Activated CD8-positive, alpha-beta memory T cell treated with anti-CD3 and anti-CD28 coated beads for 48 hours (primary cell): ENCODE measurements around the gene LANCL2.
A peak's percentile ranks its signal among the peaks of the same experiment; 100 is the strongest.
"Not testable (repeated sequence)": the region's sequence is repeated elsewhere in the genome, so short reads cannot be mapped to it uniquely, and the experiment has no call there.

ENCODE experiments used
- DNase-seq, 3 experiments: peaks; one replicate each; pipeline ENCODE4 v3.0.0-alpha.2; 2020; ENCODE audit warnings: low read depth in 2 of 3, low spot score in 2 of 3

Gene LANCL2

DNA sequence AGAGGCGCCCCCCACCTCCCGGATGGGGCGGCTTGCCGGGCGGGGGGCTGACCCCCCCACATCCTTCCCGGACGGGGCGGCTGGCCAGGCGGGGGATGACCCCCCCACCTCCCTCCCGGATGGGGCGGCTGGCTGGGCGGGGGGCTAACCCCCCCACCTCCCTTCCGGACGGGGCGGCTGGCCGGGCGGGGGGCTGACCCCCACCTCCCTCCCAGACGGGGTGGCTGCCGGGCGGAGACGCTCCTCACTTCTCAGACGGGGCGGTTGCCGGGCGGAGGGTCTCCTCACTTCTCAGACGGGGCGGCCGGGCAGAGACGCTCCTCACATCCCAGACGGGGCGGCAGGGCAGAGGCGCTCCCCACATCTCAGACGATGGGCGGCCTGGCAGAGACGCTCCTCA lies 37.4 kb downstream of the LANCL2 start:
- DNase-seq = not testable (repeated sequence)

- DNase-seq = no peak
These were observed 40.9 kb downstream of the LANCL2 start for GRCh38 chr7:55405856-55406541.

- no peak for DNase-seq
These were observed 44.5 kb downstream of the LANCL2 start for GRCh38 chr7:55409482-55410225.

DNA sequence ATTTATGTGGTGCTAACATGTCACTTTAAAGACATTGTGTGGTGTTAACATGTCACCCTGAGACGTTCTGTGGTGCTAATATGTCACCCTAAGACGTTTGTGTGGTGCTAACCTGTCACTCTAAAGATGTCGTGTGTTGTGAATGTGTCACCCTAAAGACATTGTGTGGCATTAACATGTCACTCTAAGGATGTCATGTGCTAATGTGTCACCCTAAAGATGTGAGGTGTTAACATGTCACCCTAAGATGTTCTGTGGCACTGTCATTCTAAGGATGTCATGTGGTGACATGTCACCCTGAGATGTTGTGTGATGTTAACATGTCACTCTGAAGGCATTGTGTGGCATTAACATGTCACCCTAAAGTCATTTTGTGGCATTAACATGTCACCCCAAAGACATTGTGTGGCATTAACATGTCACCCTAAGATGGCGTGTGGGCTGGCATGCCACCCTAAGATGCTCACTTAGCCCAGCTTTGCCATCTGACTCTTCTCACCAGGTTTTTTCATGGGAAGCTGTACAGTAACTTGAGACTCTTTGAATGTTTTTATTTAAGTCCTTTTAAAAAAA lies 45.6 kb downstream of the LANCL2 start:
- DNase-seq = no peak

DNA sequence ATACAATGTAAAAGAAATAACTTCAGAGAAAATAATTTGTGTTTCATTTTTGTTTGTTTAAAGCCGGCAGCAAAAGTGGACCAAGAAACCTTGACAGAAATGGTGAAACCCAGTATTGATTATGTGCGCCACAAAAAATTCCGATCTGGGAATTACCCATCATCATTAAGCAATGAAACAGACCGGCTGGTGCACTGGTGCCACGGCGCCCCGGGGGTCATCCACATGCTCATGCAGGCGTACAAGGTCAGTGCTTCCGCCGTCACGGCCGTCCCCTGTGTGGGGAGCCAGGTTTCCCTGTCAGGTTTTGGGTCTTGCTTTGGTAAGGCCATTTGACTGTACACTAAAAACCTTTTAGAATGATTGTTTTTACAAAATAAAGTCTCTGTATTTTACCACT lies 46.7 kb downstream of the LANCL2 start:
- no peak for DNase-seq

- no peak for DNase-seq
These were observed 48.3 kb downstream of the LANCL2 start for GRCh38 chr7:55413442-55413841.

GRCh38 chr7:55415173-55415778 lies 50.1 kb downstream of the LANCL2 start:
- DNase-seq = peak; percentile 41 to 80 (median 65)

- not testable (repeated sequence) for DNase-seq
These were observed 52.3 kb downstream of the LANCL2 start for GRCh38 chr7:55417456-55417855.

DNA sequence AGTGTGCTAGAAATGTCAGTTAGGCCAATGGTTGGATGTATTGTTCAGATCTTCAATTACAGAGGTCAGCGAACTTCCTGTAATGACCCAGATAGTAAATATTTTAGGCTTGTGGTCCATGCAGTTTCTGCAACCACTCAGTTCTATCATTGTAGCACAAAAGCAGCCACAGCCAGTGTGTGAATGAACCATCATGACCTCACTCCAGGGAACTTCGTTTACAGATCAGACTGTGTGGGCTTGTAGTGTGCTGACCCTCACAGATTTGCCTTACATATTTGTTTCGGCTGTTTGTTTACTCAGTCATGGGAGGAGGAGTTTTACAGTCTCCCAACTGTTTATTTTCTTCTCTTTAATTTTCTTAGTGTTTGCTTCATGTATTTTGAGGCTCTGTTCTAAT lies 55.4 kb downstream of the LANCL2 start:
- DNase-seq = no peak

GRCh38 chr7:55423277-55423711 lies 58.2 kb downstream of the LANCL2 start:
- DNase-seq = no peak

DNA sequence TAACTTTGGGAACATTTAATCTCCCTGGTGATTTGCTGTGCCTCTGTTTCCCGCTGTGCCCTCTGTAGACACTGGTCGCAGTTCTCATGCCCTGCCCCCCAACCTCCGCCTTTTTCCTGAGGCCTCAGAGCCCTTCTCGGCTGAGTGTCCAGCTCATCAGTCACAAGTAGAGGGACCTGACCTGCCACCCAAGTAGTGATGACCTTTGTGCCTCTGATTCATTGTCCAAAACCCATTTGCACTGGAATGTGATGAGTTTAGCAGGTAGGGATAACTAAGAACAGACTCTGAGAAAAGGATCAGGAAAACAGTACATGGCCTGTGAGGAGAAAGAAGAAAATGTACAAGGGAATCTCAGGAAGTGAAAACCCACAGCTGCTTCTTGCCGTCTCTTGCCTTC lies 58.8 kb downstream of the LANCL2 start:
- DNase-seq = no peak

DNA sequence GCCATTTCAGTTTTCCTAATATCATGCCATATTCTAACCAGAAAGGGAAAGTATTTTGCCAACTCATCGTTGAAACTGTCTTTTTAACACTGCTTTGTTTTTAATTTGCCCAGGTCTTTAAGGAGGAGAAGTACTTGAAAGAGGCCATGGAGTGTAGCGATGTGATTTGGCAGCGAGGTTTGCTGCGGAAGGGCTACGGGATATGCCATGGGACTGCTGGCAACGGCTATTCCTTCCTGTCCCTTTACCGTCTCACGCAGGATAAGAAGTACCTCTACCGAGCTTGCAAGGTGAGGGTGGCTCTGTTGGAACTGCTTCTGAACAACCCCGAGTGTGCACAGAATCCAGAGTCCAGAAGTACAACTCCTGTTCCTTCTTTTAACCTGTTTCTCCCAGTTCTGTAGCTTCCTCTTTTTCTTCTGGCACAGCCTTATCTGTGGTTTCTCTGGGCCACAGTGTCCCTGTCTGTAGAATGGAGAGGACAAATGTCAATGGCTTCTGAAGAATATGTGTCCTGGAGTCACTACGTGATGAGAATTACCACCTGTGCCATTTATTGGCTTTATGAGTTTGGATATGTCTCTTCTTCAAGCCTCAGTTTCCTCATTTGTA lies 60.1 kb downstream of the LANCL2 start:
- DNase-seq = no peak

GRCh38 chr7:55426676-55427075 lies 61.5 kb downstream of the LANCL2 start:
- DNase-seq = no peak

GRCh38 chr7:55427342-55427741 lies 62.2 kb downstream of the LANCL2 start:
- no peak for DNase-seq

DNA sequence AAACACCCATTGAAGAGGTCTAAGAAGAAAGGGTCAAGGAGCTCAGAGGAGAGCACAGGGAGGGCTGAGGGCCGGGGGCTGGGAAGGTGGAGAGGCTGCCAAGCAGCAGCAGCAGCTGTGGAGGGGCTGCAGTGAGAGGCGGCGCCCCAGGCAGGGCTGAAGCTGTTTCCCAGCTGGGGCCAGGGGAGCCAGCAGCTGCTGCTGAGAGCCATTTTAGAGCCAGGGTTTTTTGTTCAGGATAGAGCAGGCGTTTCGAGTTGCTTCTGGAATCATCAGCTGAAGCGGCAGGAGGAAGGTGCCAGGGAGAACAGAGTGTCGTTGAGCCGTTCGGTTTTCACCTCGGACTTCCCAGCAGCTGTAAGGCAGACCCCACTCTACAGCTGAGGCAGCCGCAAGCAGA lies 62.7 kb downstream of the LANCL2 start:
- DNase-seq = no peak

GRCh38 chr7:55429835-55430499 lies 64.8 kb downstream of the LANCL2 start:
- DNase-seq = no peak

GRCh38 chr7:55431898-55432297 lies 66.8 kb downstream of the LANCL2 start:
- DNase-seq = no peak

- no peak for DNase-seq
These were observed 67.4 kb downstream of the LANCL2 start for GRCh38 chr7:55432506-55432905.

- no peak for DNase-seq
These were observed 68.0 kb downstream of the LANCL2 start for GRCh38 chr7:55432939-55433784.

DNA sequence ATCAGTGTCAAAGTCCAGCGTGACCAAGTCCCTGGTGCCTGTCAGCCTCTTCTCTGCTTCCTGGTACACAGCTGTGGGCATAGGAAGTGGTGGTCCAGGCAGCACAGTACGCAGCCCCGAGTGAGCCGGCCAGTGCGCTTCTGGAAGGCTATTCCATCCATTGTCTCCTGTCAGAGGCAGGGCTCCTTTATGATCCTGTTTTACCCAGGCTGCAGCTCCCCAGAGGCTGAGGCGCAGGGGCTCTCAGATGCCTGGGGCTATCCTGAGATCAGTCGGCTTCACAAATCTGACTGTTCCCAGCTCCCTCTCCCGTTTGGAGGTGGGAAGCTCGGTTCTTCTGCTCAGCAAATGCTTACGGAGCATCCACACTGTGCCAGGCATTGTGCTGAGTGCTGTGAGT lies 70.3 kb downstream of the LANCL2 start:
- DNase-seq = no peak
